HFFc6 (cell line): ENCODE data around the gene WFDC10B. TPM values are rescaled to one million over a fixed set of nuclear protein-coding genes. Genes with fewer than 3 reads are reported as not detected.

Experiments used
- DNase-seq: peaks from one replicate; pipeline ENCODE4 v3.0.0-alpha.2; 2018
- H3K27ac Mint-ChIP-seq: 2 replicates; pipeline ENCODE4 v1.8.0; 2020; ENCODE audit warnings: mild to moderate bottlenecking, mixed read lengths
- H3K27me3 Mint-ChIP-seq: 2 replicates; pipeline ENCODE4 v1.8.0; 2021; ENCODE audit warnings: mild to moderate bottlenecking, moderate library complexity, mixed read lengths; ENCODE audit not compliant: insufficient read depth
- H3K36me3 Mint-ChIP-seq: 2 replicates; pipeline ENCODE4 v1.8.0; 2021; ENCODE audit warnings: low read depth, mixed read lengths
- H3K4me1 Mint-ChIP-seq: 2 replicates; pipeline ENCODE4 v1.8.0; 2020; ENCODE audit warnings: low read depth, mixed read lengths
- H3K4me3 Mint-ChIP-seq: 2 replicates; pipeline ENCODE4 v1.8.0; 2020; ENCODE audit warnings: mild to moderate bottlenecking, moderate library complexity, mixed read lengths
- H3K9me3 Mint-ChIP-seq: 2 replicates; pipeline ENCODE4 v1.8.0; 2020; ENCODE audit warnings: mild to moderate bottlenecking, mixed read lengths
- long read RNA-seq: library from polyadenylated mRNA; unstranded; transcript quantifications from one replicate; pipeline ENCODE4 v2.0.0, GENCODE V29; 2019
- total RNA-seq, 6 experiments: library from RNA; stranded (reverse); fragmentation: NEBNext Ultra II Directional; extraction: Animal tissue kit (Norgen Biotek cat#: 25700); gene quantifications; 2 replicates in 1 of 6; 3 replicates in 5 of 6; pipeline ENCODE4 v1.2.3, GENCODE V29; 2021
- TF ChIP-seq, protein P1 (sequence below): fragments of 200-600 bp; sonication (generic); IDR thresholded peaks from 2 replicates; pipeline ENCODE4 v1.5.0; 2021; ENCODE audit warnings: antibody characterized with exemption, mild to moderate bottlenecking

The WFDC10B gene
- total RNA-seq = not detected
- long read RNA-seq = 0 reads

DNA sequence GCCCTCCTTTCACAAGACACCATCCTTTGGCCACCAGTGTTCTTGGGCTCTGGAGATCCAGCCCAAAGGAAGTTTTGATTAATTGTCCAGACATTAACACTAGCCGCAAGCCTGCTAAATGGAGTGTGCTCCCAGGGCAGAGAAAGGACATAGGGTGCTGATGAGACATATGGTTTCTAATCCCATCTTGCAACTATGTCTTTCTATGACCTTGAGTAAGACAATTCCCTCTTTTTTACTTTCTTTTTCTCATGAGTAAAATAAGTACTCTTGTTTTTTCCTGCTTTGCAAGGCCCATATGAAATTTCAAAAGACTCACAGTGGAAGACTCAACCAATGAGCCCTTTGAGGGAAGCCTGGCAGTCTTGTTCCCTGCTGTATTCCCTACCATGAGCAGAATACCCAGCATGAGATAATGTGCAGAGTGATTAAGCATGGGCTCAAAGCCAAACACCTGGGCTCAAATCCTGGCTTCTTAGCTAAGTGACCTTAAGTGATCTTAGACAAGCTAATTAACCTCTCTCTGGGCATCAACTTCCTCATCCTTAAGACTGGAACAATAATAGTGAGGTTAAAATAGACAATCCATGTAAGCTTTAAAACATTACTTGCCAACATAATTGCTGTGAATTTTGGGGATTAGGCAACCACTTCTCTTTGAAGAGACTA lies at the start of gene WFDC10B:
Gene WFDC10B (minus strand): TSS at position 51 of the 669 bp plus-strand sequence. CDS start 19,027 bp downstream, outside the sequence.
- TF ChIP-seq, protein P1, sequence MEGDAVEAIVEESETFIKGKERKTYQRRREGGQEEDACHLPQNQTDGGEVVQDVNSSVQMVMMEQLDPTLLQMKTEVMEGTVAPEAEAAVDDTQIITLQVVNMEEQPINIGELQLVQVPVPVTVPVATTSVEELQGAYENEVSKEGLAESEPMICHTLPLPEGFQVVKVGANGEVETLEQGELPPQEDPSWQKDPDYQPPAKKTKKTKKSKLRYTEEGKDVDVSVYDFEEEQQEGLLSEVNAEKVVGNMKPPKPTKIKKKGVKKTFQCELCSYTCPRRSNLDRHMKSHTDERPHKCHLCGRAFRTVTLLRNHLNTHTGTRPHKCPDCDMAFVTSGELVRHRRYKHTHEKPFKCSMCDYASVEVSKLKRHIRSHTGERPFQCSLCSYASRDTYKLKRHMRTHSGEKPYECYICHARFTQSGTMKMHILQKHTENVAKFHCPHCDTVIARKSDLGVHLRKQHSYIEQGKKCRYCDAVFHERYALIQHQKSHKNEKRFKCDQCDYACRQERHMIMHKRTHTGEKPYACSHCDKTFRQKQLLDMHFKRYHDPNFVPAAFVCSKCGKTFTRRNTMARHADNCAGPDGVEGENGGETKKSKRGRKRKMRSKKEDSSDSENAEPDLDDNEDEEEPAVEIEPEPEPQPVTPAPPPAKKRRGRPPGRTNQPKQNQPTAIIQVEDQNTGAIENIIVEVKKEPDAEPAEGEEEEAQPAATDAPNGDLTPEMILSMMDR = no peak
- H3K9me3 Mint-ChIP-seq = no peaks in the 10 kb centered on the region
- H3K4me3 Mint-ChIP-seq = no peak within 1 kb of the TSS
- DNase-seq = no peak
- no peak within 1 kb of the TSS for H3K27ac Mint-ChIP-seq
- H3K36me3 Mint-ChIP-seq = no peaks in the 10 kb centered on the region
- no peaks in the 10 kb centered on the region for H3K4me1 Mint-ChIP-seq
- peaks cover 4% of the 10 kb centered on the region; the same call in 1 of the 2 replicates for H3K27me3 Mint-ChIP-seq

DNA sequence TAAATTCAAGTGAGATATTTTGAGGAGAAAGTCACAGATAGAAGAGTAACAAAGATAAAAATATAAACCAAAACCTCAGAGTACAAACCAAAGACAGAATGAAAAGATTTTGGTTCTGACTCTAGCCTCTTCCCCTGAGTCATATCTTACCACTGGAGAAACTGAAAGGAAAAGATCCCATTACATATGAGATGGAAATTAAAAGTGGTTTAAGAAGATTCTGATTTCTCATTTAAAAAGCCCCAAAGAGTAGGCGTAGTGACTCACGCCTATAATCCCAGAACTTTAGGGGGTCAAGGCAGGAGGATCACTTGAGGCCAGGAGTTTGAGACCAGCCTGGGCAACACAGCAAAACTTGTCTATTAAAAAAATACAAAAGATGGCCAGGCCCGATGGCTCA lies 47.9 kb upstream of the WFDC10B start:
- TF ChIP-seq, protein P1 = no peak
- no peak overlapping the region for H3K27ac Mint-ChIP-seq
- H3K4me1 Mint-ChIP-seq = no peaks in the 10 kb centered on the region
- H3K9me3 Mint-ChIP-seq = no peaks in the 10 kb centered on the region
- H3K4me3 Mint-ChIP-seq = no peak overlapping the region
- no peak for DNase-seq
- no peaks in the 10 kb centered on the region for H3K36me3 Mint-ChIP-seq
- peaks cover 10% of the 10 kb centered on the region for H3K27me3 Mint-ChIP-seq

DNA sequence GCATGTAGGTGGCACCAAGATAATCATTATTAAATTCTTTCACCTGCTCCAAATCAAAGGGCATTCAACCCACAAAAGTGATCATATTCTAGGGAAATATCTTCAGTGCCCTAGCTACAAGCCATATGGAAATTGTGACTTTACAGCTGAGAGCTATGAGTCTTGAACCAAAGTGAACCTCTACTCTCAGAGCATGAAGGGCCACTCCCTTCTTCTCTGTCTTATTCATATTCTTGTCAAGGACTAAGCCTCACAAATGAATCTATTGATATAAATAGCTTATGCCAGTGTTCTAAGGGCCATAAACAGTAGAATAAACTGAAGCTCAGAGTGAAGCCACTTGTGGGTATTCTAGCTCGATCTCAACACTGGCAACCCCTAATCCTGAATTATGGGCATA lies 46.9 kb upstream of the WFDC10B start:
- H3K36me3 Mint-ChIP-seq = no peaks in the 10 kb centered on the region
- H3K27ac Mint-ChIP-seq = no peak overlapping the region
- no peaks in the 10 kb centered on the region for H3K4me1 Mint-ChIP-seq
- H3K27me3 Mint-ChIP-seq = peaks cover 12% of the 10 kb centered on the region
- no peaks in the 10 kb centered on the region for H3K9me3 Mint-ChIP-seq
- H3K4me3 Mint-ChIP-seq = no peak overlapping the region
- TF ChIP-seq, protein P1 = no peak
- no peak for DNase-seq

DNA sequence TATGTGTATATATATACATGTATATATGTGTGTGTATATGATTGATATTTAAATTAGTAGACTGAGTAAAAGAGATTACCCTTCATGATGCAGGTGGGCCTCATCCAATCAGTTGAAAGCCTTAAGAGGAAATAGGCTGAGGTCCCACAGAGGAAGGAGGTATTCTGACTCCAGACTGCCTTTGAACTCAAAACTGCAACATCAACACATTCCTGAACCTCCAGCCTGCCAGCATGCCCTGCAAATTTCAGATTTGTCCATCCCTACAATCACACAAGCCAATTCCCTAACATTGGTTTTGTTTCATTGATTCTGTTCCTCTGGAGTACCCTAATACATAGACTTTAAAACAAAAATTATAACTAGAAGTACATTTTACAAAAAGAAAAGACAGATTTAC lies 40.2 kb upstream of the WFDC10B start:
- H3K4me1 Mint-ChIP-seq = no peaks in the 10 kb centered on the region
- no peaks in the 10 kb centered on the region for H3K9me3 Mint-ChIP-seq
- no peak overlapping the region for H3K4me3 Mint-ChIP-seq
- H3K36me3 Mint-ChIP-seq = no peaks in the 10 kb centered on the region
- TF ChIP-seq, protein P1 = no peak
- H3K27ac Mint-ChIP-seq = no peak overlapping the region
- peaks cover 14% of the 10 kb centered on the region for H3K27me3 Mint-ChIP-seq
- DNase-seq = no peak

DNA sequence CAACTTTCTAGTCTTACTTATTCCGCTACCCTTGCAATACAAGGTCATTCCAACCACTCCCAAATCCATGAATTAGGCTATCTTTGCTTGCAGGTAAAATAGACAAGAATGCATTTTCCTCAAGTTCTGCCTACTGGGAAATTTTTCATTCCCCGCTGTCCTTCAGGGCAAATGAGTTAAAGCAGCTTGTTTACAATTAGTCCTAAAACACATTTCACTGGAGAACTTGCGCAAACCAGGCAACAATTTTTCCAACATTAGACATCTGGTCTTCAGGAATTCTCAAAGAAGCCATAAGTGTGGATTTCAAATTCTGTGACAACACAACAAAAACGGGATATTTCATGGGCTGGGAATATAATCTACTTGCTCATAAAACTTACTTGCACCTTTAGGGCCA lies 37.8 kb upstream of the WFDC10B start:
- Mint-ChIP-seq H3K36me3 (no peaks in the 10 kb centered on the region), H3K9me3 (no peaks in the 10 kb centered on the region), H3K4me1 (no peaks in the 10 kb centered on the region), H3K27ac (no peak overlapping the region), H3K27me3 (peaks cover 6% of the 10 kb centered on the region), H3K4me3 (no peak overlapping the region)
- no peak for DNase-seq
- TF ChIP-seq, protein P1 = no peak
